H1 (cell line): ENCODE results near the gene RCSD1. TPM values are rescaled to one million over a fixed set of nuclear protein-coding genes. Genes with fewer than 3 reads are reported as not detected.

Experiments used
- CTCF ChIA-PET: fragments of 300-600 bp; sonication (Branson Sonifier 250); formaldehyde crosslinking; loops from one replicate; lab custom pipeline; 2021; ENCODE audit not compliant: partially characterized antibody; lab: Charles Lee
- POLR2A ChIA-PET: fragments of 300-600 bp; sonication (Branson Sonifier 250); formaldehyde crosslinking; loops from one replicate; lab custom pipeline; 2021; ENCODE audit warnings: inconsistent platforms; ENCODE audit not compliant: partially characterized antibody; lab: Charles Lee
- DNase-seq, 2 experiments: peaks; one replicate each; pipeline versions ENCODE4 v3.0.0 to v3.0.0-alpha.2; 2010 to 2022; ENCODE audit warnings: low spot score in 2 of 2, low read depth in 1 of 2, mixed read lengths in 1 of 2
- FAIRE-seq: peaks from 2 replicates; lab custom pipeline; 2011; peaks lifted over from hg19 to GRCh38; lab: Jason Lieb, UNC
- H2AFZ ChIP-seq: 2 replicates; pipeline ENCODE4 v1.8.1; 2012; ENCODE audit warnings: low read length, inconsistent platforms
- H2AK5ac ChIP-seq: 2 replicates; pipeline ENCODE4 v1.6.1; 2013; ENCODE audit warnings: low read depth, low read length
- H2BK120ac ChIP-seq: replicated peaks from 2 replicates; pipeline ENCODE3; 2013; ENCODE audit warnings: low read depth, low read length, inconsistent platforms
- H2BK12ac ChIP-seq: 2 replicates; pipeline ENCODE4 v1.6.1; 2013; ENCODE audit warnings: low read depth, low read length
- H2BK15ac ChIP-seq: 2 replicates; pipeline ENCODE4 v1.6.1; 2013; ENCODE audit warnings: low read length
- H2BK20ac ChIP-seq: 2 replicates; pipeline ENCODE4 v1.6.1; 2013; ENCODE audit warnings: low read length
- H2BK5ac ChIP-seq: 2 replicates; pipeline ENCODE4 v1.6.1; 2013; ENCODE audit warnings: low read depth, low read length
- H3K14ac ChIP-seq: 2 replicates; pipeline ENCODE4 v1.6.1; 2013; ENCODE audit warnings: inconsistent platforms; ENCODE audit not compliant: insufficient read length
- H3K18ac ChIP-seq: 2 replicates; pipeline ENCODE4 v1.6.1; 2013; ENCODE audit warnings: low read length; ENCODE audit errors: extremely low read depth
- H3K23ac ChIP-seq: 2 replicates; pipeline ENCODE4 v1.6.1; 2013; ENCODE audit warnings: inconsistent platforms; ENCODE audit not compliant: insufficient read length
- H3K23me2 ChIP-seq: 2 replicates; pipeline ENCODE4 v1.6.1; 2013; ENCODE audit warnings: low read depth, low read length
- H3K27ac ChIP-seq: 2 replicates; pipeline ENCODE4 v1.6.1; 2011; ENCODE audit warnings: low read depth, low read length, inconsistent platforms
- H3K27me3 ChIP-seq, 4 experiments: replicated peaks in 1 of 4; 1 replicate in 1 of 4; 2 replicates in 3 of 4; pipeline versions ENCODE4 v1.6.1 to v1.8.1; 2011 to 2013; ENCODE audit warnings: low read length in 3 of 4, mild to moderate bottlenecking in 3 of 4, inconsistent platforms in 2 of 4, mixed read lengths in 2 of 4, moderate library complexity in 1 of 4; ENCODE audit not compliant: control insufficient read depth in 3 of 4, insufficient read depth in 3 of 4; ENCODE audit errors: extremely low read depth in 1 of 4
- H3K36me3 ChIP-seq, 4 experiments: 2 replicates each; pipeline versions ENCODE4 v1.6.1 to v1.8.1; 2011 to 2013; ENCODE audit warnings: mild to moderate bottlenecking in 4 of 4, low read length in 3 of 4, moderate library complexity in 2 of 4, control low read depth in 1 of 4, inconsistent platforms in 1 of 4; ENCODE audit not compliant: insufficient read depth in 4 of 4, control insufficient read depth in 2 of 4
- H3K4ac ChIP-seq: replicated peaks from 2 replicates; pipeline ENCODE3; 2013; ENCODE audit warnings: low read length, low read depth, mixed read lengths, inconsistent platforms; ENCODE audit not compliant: insufficient read length
- H3K4me1 ChIP-seq, 4 experiments: replicated peaks in 1 of 4; 1 replicate in 1 of 4; 2 replicates in 3 of 4; pipeline versions ENCODE4 v1.6.1 to v1.8.1; 2011 to 2013; ENCODE audit warnings: low read length in 3 of 4, inconsistent platforms in 2 of 4, mixed read lengths in 1 of 4; ENCODE audit not compliant: insufficient read depth in 4 of 4, control insufficient read depth in 3 of 4
- H3K4me2 ChIP-seq, 2 experiments: 2 replicates each; pipeline versions ENCODE4 v1.6.1 to v1.8.1; 2011 to 2013; ENCODE audit warnings: low read depth in 2 of 2, low read length in 2 of 2, control low read depth in 1 of 2, inconsistent platforms in 1 of 2, mild to moderate bottlenecking in 1 of 2; ENCODE audit not compliant: insufficient read depth in 1 of 2
- H3K4me3 ChIP-seq, 4 experiments: fragments of 200-600, 300-600 bp in 1 of 4; sonication (generic), shearing (Covaris generic), sonication (Bioruptor Twin) in 1 of 4; 2 replicates each; pipeline versions ENCODE4 v1.5.1 to v1.8.1; 2011 to 2016; ENCODE audit warnings: low read length in 4 of 4, low read depth in 3 of 4, control low read depth in 2 of 4, inconsistent platforms in 2 of 4, mild to moderate bottlenecking in 2 of 4, mixed read lengths in 1 of 4, moderate library complexity in 1 of 4; ENCODE audit not compliant: insufficient read depth in 2 of 4; ENCODE audit errors: extremely low read depth in 1 of 4
- H3K56ac ChIP-seq: replicated peaks from 2 replicates; pipeline ENCODE3; 2013; ENCODE audit warnings: low read depth, mild to moderate bottlenecking, mixed read lengths, low read length, inconsistent platforms; ENCODE audit not compliant: insufficient read length
- H3K79me1 ChIP-seq: 2 replicates; pipeline ENCODE4 v1.6.1; 2013; ENCODE audit warnings: low read depth, low read length, control low read depth
- H3K79me2 ChIP-seq, 2 experiments: 2 replicates each; pipeline versions ENCODE4 v1.6.1 to v1.8.1; 2012 to 2013; ENCODE audit warnings: low read length in 2 of 2, mild to moderate bottlenecking in 2 of 2, inconsistent platforms in 1 of 2; ENCODE audit not compliant: insufficient read depth in 2 of 2, control insufficient read depth in 1 of 2
- H3K9ac ChIP-seq, 4 experiments: replicated peaks in 1 of 4; 1 replicate in 1 of 4; 2 replicates in 3 of 4; pipeline versions ENCODE4 v1.6.1 to v1.8.1; 2011 to 2013; ENCODE audit warnings: low read depth in 3 of 4, low read length in 3 of 4, control low read depth in 2 of 4, mild to moderate bottlenecking in 2 of 4, moderate library complexity in 2 of 4, inconsistent platforms in 1 of 4; ENCODE audit errors: extremely low read depth in 1 of 4
- H3K9me3 ChIP-seq, 2 experiments: 2 replicates each; pipeline versions ENCODE4 v1.6.1 to v1.8.1; 2012 to 2013; ENCODE audit warnings: mild to moderate bottlenecking in 2 of 2, moderate library complexity in 2 of 2, control low read depth in 1 of 2, inconsistent platforms in 1 of 2, low read depth in 1 of 2, low read length in 1 of 2, mixed read lengths in 1 of 2; ENCODE audit not compliant: insufficient read depth in 2 of 2
- H4K20me1 ChIP-seq, 2 experiments: replicated peaks in 1 of 2; 2 replicates each; pipeline versions ENCODE3 to v1.8.1; 2011 to 2013; ENCODE audit warnings: inconsistent platforms in 2 of 2, low read length in 2 of 2, mild to moderate bottlenecking in 1 of 2; ENCODE audit not compliant: insufficient read depth in 2 of 2, control insufficient read depth in 1 of 2
- H4K5ac ChIP-seq: 2 replicates; pipeline ENCODE4 v1.6.1; 2013; ENCODE audit warnings: low read length, low read depth, mixed read lengths, inconsistent platforms; ENCODE audit not compliant: insufficient read length
- H4K8ac ChIP-seq: 2 replicates; pipeline ENCODE4 v1.8.0; 2013; ENCODE audit warnings: mild to moderate bottlenecking, moderate library complexity, low read length, inconsistent platforms; ENCODE audit not compliant: insufficient read depth; ENCODE audit errors: extremely low read depth
- H4K91ac ChIP-seq: replicated peaks from 2 replicates; pipeline ENCODE3; 2013; ENCODE audit warnings: low read length, mixed read lengths, inconsistent platforms; ENCODE audit not compliant: insufficient read length
- ASH2L ChIP-seq: fragments of 200-600, 300-600 bp; sonication (generic); IDR thresholded peaks from one replicate; pipeline ENCODE4 v1.7.1; 2017; ENCODE audit warnings: low read length
- CBX5 ChIP-seq: fragments of 300-800, 300-1000 bp; sonication (generic); IDR thresholded peaks from 2 replicates; pipeline ENCODE4 v1.7.1; 2016; ENCODE audit warnings: antibody characterized with exemption, low read length, low read depth
- EGR1 ChIP-seq: IDR thresholded peaks from 2 replicates; pipeline ENCODE4 v1.6.1; 2011; ENCODE audit warnings: low read depth, low read length, borderline replicate concordance
- KDM1A ChIP-seq: fragments of 200-600, 300-600 bp; sonication (generic); IDR thresholded peaks from 2 replicates; pipeline ENCODE4 v1.7.1; 2016; ENCODE audit warnings: mild to moderate bottlenecking, low read length, borderline replicate concordance
- NANOG ChIP-seq: IDR thresholded peaks from 2 replicates; pipeline ENCODE4 v1.6.1; 2011; ENCODE audit warnings: low read length, low read depth, mild to moderate bottlenecking, inconsistent platforms; ENCODE audit not compliant: insufficient read depth, poor library complexity, severe bottlenecking
- PHF8 ChIP-seq: fragments of 200-600 bp; sonication (generic); conservative IDR thresholded peaks from 2 replicates; pipeline ENCODE4 v1.7.1; 2012; ENCODE audit warnings: low read depth, mild to moderate bottlenecking, inconsistent platforms, low read length, moderate library complexity
- RBBP5 ChIP-seq: IDR thresholded peaks from 2 replicates; pipeline ENCODE4 v1.7.1; 2012; ENCODE audit warnings: low read depth, mild to moderate bottlenecking, inconsistent platforms, low read length, moderate library complexity, borderline replicate concordance
- SAP30 ChIP-seq: fragments of 300-600 bp; sonication (generic); IDR thresholded peaks from 2 replicates; pipeline ENCODE4 v1.7.1; 2012; ENCODE audit warnings: low read length, moderate library complexity, mild to moderate bottlenecking, inconsistent platforms; ENCODE audit not compliant: insufficient read depth, insufficient replicate concordance
- SUZ12 ChIP-seq: fragments of 200-600 bp; sonication (generic); IDR thresholded peaks from 2 replicates; pipeline ENCODE4 v1.6.1; 2012; ENCODE audit warnings: mild to moderate bottlenecking, inconsistent platforms, low read length, moderate library complexity, mixed read lengths
- YY1 ChIP-seq: IDR thresholded peaks from 2 replicates; pipeline ENCODE4 v1.6.1; 2011; ENCODE audit warnings: low read depth, mild to moderate bottlenecking, low read length
- ZNF274 ChIP-seq: IDR thresholded peaks from 2 replicates; pipeline ENCODE4 v1.7.0; 2012; ENCODE audit warnings: low read length, borderline replicate concordance; ENCODE audit errors: extremely low read depth
- WGBS, 2 experiments: shearing (Covaris generic) in 1 of 2; methylation state at CpG; one replicate each; pipeline versions ENCODE4 v1.1.6 to v1.1.7; 2013 to 2015; ENCODE audit warnings: low lambda C conversion rate in 2 of 2, mixed read lengths in 2 of 2, inconsistent platforms in 1 of 2, low coverage in 1 of 2, missing lambda C conversion rate in 1 of 2; ENCODE audit not compliant: insufficient replicate concordance in 2 of 2, insufficient coverage in 1 of 2, insufficient read length in 1 of 2; ENCODE audit errors: extremely low coverage in 1 of 2, missing lambda C conversion rate in 1 of 2; 5-methylcytosine and 5-hydroxymethylcytosine counted together
- polyA plus RNA-seq, 7 experiments: library from polyadenylated mRNA; depleted of rRNA in 3 of 7; stranded (reverse) in 5 of 7; unstranded in 2 of 7; fragments of >200 nt in 5 of 7; fragments of 200-250 nt in 2 of 7; gene quantifications; 1 replicate in 5 of 7; 2 replicates in 1 of 7; 4 replicates in 1 of 7; pipeline versions ENCODE4 v1.2.1 to v1.2.3, GENCODE V29; 2011 to 2013; ENCODE audit warnings: missing spikeins in 2 of 7, mixed read lengths in 2 of 7
- total RNA-seq: library from RNA; stranded (reverse); fragmentation: NEBNext Ultra II Directional; extraction: Animal tissue kit (Norgen Biotek cat#: 25700); gene quantifications from 2 replicates; pipeline ENCODE4 v1.2.1, GENCODE V29; 2021
- TF ChIP-seq, protein P1 (sequence below): IDR thresholded peaks from 2 replicates; pipeline ENCODE4 v1.6.1; 2011; ENCODE audit warnings: low read length, improper control_type of control experiment

Gene RCSD1
- total and polyA plus RNA-seq, 2 of the 8 experiments (the other 6 are each of a cell fraction or from before 2014, with no cell fraction given) = 0.47 to 0.69 TPM

DNA sequence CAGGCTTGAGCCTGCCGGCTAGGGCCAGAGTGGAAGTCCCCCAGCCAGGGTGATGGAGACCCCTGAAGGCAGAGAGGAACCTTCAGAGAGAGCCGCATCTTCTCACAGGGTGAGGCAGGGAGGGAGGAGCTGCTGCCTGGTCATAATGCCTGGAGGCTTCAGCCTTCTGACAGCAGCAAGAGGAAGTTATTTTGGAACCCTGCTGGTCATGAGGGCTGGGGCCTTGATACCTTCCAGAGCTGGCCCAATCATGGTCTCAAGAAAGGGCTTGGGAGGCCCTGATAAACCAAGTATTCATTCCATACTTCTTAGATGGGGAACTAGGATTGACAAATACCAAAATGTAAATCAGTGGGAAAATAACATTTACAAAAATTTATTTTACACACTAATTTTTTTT lies 65.1 kb downstream of the RCSD1 start:
- Histone ChIP-seq H3K9ac (no peak overlapping the region), H2AFZ (no peak overlapping the region), H3K79me1 (no peaks in the 10 kb centered on the region), H3K23me2 (no peaks in the 10 kb centered on the region), H4K8ac (no peak overlapping the region; the same call in 1 of the 2 replicates), H4K91ac (no peak overlapping the region), H3K27me3 (no peaks in the 10 kb centered on the region; a peak in 1 of 7 replicates), H3K18ac (no peak overlapping the region; the same call in 1 of the 2 replicates), H3K56ac (no peak overlapping the region), H2BK5ac (no peak overlapping the region), H2BK12ac (no peak overlapping the region), H2AK5ac (no peak overlapping the region), H2BK120ac (no peak overlapping the region), H4K5ac (no peak overlapping the region), H3K79me2 (no peaks in the 10 kb centered on the region), H3K14ac (no peak overlapping the region), H3K4ac (no peak overlapping the region), H2BK15ac (no peak overlapping the region), H3K23ac (no peak overlapping the region), H3K4me1 (no peaks in the 10 kb centered on the region; a peak in 1 of 7 replicates), H3K27ac (no peak overlapping the region), H3K4me3 (no peak overlapping the region), H3K36me3 (no peaks in the 10 kb centered on the region), H3K9me3 (no peaks in the 10 kb centered on the region), H2BK20ac (no peak overlapping the region), H4K20me1 (no peaks in the 10 kb centered on the region), H3K4me2 (no peak overlapping the region)
- CTCF ChIA-PET = interaction anchor here (0.6 to 3.8 kb wide), 8 partner anchors 8 to 145 kb away, joined by 3 to 22 read pairs (median 3); no protein-coding TSS in a partner anchor
- no peak for FAIRE-seq
- WGBS, 2 experiments = 87% methylated on average over 2 of the region's 2 CpGs; no CpG with 5 or more reads in 1 of the 2 experiments
- no peak for DNase-seq
- POLR2A ChIA-PET = interaction anchor here (0.9 to 1.7 kb wide), 2 partner anchors 10 to 142 kb away, joined by 3 read pairs; partner anchors contain the start of gene CREG1
- no peak for TF ChIP-seq SUZ12
- TF ChIP-seq KDM1A = no peak
- no peak for TF ChIP-seq EGR1
- TF ChIP-seq PHF8 = no peak
- no peak for TF ChIP-seq ZNF274
- TF ChIP-seq CBX5 = no peak
- TF ChIP-seq ASH2L = no peak
- no peak for TF ChIP-seq SAP30
- TF ChIP-seq NANOG = no peak
- TF ChIP-seq RBBP5 = no peak
- TF ChIP-seq, protein P1, sequence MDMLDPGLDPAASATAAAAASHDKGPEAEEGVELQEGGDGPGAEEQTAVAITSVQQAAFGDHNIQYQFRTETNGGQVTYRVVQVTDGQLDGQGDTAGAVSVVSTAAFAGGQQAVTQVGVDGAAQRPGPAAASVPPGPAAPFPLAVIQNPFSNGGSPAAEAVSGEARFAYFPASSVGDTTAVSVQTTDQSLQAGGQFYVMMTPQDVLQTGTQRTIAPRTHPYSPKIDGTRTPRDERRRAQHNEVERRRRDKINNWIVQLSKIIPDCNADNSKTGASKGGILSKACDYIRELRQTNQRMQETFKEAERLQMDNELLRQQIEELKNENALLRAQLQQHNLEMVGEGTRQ = no peak
- TF ChIP-seq YY1 = no peak
